Lower leg skin (tissue), 4 donors: ENCODE data around the gene RAB3C. TPM values are rescaled to one million over a fixed set of nuclear protein-coding genes. Genes with fewer than 3 reads are reported as not detected.

ENCODE experiments used
- DNase-seq, 2 donors: peaks; one replicate each; pipeline ENCODE4 v3.0.0-alpha.2; 2019; ENCODE audit warnings: low spot score in 2 of 2
- H3K4me3 ChIP-seq: fragments of 200-600 bp; sonication (generic); 2 replicates; pipeline ENCODE4 v1.5.1; 2017; ENCODE audit warnings: mild to moderate bottlenecking, low read depth; ENCODE audit not compliant: poor library complexity, severe bottlenecking
- POLR2A ChIP-seq, 2 donors: fragments of 450-650 bp; IDR thresholded peaks; one replicate each; pipeline ENCODE4 v1.6.1; 2016 to 2017; ENCODE audit warnings: antibody characterized with exemption in 2 of 2, mild to moderate bottlenecking in 1 of 2, moderate library complexity in 1 of 2
- WGBS, 2 donors: methylation state at CpG; one replicate each; pipeline ENCODE4 v1.1.5; 2018; 5-methylcytosine and 5-hydroxymethylcytosine counted together
- intact Hi-C: fragments of 100-400 bp; cut with DNase I; formaldehyde crosslinking; loops from one replicate; pipeline ENCODE4 v1.15.0; 2023; ENCODE audit warnings: low total_unique reads
- total RNA-seq, 4 donors: library from RNA; depleted of rRNA; stranded (reverse); fragments of >200 nt; gene quantifications; one replicate each; pipeline ENCODE4 v1.1.0, GENCODE V29; 2016
- TF ChIP-seq, protein P1 (sequence below), 3 donors: fragments of 450-650 bp; IDR thresholded peaks; one replicate each; pipeline ENCODE4 v1.5.1; 2016; ENCODE audit warnings: antibody characterized with exemption in 3 of 3, mild to moderate bottlenecking in 3 of 3, moderate library complexity in 2 of 3

The RAB3C gene
- total RNA-seq, 4 donors from 2014 or later: 0.04 to 1.2 (median 0.14) TPM

DNA sequence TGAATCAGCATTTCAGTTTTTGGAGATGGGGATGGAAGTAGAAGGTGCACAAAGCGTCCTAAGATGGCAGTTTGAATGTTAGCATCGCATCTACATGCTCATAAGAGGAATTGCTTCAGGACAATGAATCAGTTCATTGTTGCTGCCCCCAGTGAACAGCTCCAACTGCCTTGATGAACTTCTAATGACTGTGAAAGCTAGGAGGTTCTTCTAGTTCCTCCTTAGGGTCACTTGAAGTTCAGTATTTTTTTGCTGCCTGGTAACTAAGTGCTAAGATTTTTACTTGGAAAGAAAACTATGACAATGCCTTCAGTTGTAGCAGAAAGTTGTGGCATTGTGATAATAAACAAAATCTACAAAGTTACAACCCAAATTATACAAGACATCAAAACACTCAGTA, 271.6 kb downstream of the RAB3C start:
- DNase-seq: no peak
- intact Hi-C loops: no loop called here

DNA sequence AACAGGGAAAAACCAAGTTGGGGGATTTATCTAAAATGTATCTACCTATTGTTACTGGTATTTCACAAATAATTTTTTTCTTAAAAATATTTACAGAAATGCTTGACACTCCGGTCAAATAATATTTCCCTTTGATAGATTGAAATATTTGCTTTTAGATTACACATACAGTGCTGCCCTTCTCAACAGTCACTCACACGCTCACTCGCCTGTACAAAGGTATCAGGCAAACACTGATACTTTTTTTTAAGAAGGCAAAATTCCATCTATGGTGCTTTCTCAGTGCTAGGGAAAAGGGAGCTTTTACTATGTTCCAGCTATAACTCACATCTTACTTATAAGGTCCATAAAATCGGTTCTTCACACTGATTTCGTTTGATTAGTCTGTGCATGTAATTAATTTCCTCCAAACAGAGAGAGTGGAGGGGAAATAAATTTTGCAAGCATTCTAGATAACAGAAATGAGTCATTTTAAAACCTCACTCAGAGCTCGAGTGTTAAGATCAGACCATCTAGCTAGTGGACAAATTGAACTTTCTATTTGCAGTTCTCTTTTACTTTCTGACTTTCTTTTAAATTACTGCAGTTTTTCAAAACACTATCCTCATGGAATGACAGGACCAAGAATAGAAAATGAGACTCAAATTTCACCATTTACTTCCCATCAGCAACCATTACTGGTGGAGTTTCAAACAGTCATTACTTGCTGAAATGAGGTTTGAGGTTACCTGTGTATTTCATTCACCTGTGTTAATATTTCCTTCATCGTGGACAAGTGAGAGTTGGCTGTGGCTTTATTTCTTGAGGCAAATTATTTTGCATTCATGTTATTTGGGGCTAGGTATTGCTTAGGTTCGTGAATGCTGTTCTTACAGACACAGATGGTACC, 273.2 kb downstream of the RAB3C start:
- DNase-seq: no peak
- 74 to 79% methylated on average over 8 of the region's 8 CpGs for WGBS, 2 donors
- intact Hi-C loops: no loop called here
- TF ChIP-seq, protein P1, sequence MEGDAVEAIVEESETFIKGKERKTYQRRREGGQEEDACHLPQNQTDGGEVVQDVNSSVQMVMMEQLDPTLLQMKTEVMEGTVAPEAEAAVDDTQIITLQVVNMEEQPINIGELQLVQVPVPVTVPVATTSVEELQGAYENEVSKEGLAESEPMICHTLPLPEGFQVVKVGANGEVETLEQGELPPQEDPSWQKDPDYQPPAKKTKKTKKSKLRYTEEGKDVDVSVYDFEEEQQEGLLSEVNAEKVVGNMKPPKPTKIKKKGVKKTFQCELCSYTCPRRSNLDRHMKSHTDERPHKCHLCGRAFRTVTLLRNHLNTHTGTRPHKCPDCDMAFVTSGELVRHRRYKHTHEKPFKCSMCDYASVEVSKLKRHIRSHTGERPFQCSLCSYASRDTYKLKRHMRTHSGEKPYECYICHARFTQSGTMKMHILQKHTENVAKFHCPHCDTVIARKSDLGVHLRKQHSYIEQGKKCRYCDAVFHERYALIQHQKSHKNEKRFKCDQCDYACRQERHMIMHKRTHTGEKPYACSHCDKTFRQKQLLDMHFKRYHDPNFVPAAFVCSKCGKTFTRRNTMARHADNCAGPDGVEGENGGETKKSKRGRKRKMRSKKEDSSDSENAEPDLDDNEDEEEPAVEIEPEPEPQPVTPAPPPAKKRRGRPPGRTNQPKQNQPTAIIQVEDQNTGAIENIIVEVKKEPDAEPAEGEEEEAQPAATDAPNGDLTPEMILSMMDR (IDR thresholded peaks at IDR 0.05): no peak
- no peak for TF ChIP-seq POLR2A (IDR thresholded peaks at IDR 0.05)
- no peak overlapping the region for H3K4me3 ChIP-seq

More for the DNA sequence above, 271.6 kb downstream of the RAB3C start:
- no peak overlapping the region for H3K4me3 ChIP-seq
- no peak for TF ChIP-seq POLR2A (IDR thresholded peaks at IDR 0.05)
- TF ChIP-seq, protein P1 (IDR thresholded peaks at IDR 0.05): no peak
- WGBS, 2 donors: 84 to 89% methylated on average over 2 of the region's 2 CpGs

DNA sequence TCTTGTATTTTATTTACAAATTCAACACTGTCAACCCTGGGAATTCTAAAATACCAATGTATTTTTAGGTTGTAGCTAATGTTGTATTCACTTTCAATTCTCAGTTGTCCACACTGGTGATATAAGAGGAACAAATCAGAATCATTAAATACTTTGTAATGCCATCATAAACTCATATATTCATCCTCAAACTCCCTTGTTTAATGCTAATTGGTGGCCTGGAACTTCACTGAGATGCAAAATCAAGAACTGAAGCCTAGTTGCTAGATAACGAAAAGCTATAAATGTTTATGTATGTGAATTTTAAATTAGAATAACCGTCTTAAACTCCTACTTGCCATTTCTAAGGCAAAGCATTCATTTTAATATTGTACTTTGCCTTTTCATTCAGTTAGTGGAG, 274.7 kb downstream of the RAB3C start:
- no peak for DNase-seq
- no peak for TF ChIP-seq POLR2A (IDR thresholded peaks at IDR 0.05)
- 45 to 92% methylated on average over 2 of the region's 2 CpGs for WGBS, 2 donors
- no peak overlapping the region for H3K4me3 ChIP-seq
- intact Hi-C loops: no loop called here

DNA sequence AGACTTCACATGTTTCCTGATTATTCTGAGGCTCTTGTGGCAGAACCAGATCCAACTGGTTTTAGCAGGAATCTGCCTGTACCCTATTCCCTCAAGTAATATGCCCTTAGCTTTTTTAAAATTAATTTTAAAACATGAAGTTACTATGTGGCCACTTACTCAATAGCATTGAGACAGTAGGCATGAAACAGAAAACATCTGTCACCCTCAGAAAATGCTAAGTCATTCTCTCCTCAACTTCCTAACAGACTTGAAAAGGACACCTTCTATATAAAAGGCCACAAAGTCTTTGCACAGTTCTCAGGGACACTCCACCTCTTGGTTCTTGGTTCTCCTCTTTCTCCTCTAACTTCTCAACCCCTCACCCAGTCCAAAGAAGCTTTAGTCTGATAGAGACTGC, 277.8 kb downstream of the RAB3C start:
- no peak for TF ChIP-seq POLR2A (IDR thresholded peaks at IDR 0.05)
- TF ChIP-seq, protein P1 (IDR thresholded peaks at IDR 0.05): no peak
- DNase-seq: no peak
- intact Hi-C loops: no loop called here
- no peak overlapping the region for H3K4me3 ChIP-seq

GRCh38 chr5:58868931-58869330, 286.1 kb downstream of the RAB3C start:
- 71 to 76% methylated on average over 8 of the region's 8 CpGs for WGBS, 2 donors

DNA sequence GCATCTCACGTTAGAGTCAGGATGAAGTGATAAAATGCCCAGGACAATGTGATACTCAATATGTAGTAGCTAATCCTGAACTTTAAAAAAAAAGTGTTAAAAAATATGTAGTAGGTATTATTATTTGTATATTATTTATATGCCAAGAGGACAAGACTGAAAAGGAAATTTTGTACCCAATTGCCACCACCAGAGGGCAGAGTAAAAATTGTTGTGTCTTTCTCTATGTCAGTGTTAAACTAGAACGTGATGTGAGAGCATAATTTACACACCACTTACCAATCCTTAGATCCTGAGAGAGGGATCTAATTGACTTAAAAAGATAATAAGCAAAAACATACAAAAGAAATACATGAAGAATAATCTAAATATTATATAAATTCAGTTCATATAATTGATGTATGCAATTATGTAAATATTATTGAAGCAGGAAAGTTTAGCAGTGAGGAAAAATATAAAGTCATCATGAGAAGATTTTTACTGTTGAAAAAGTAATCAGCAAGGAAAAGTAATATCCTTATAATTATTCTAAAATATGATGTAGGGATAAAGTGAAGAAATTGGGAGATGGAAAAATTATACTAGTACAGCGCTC, 288.9 kb downstream of the RAB3C start:
- 53 to 55% methylated on average over 3 of the region's 3 CpGs for WGBS, 2 donors
- no peak for DNase-seq
- no peak for TF ChIP-seq POLR2A (IDR thresholded peaks at IDR 0.05)
- TF ChIP-seq, protein P1 (IDR thresholded peaks at IDR 0.05): no peak
- no peak overlapping the region for H3K4me3 ChIP-seq
- intact Hi-C loops: no loop called here

More at GRCh38 chr5:58868931-58869330, 286.1 kb downstream of the RAB3C start:
- DNase-seq: no peak
- TF ChIP-seq, protein P1 (IDR thresholded peaks at IDR 0.05): no peak
- TF ChIP-seq POLR2A (IDR thresholded peaks at IDR 0.05): no peak
- intact Hi-C loops: no loop called here
- H3K4me3 ChIP-seq: no peak overlapping the region
